Fibroblast of skin of left quadriceps (primary cell): Measurements from ENCODE around the gene GCAT.

Experiments
- DNase-seq, 2 experiments: peaks; one replicate each; pipeline ENCODE4 v3.0.0-alpha.2; 2013; ENCODE audit warnings: low read depth in 2 of 2

The GCAT gene

GRCh38 chr22:37842015-37842793 is 34.5 kb downstream of the GCAT start:
- DNase-seq: no peak

DNA sequence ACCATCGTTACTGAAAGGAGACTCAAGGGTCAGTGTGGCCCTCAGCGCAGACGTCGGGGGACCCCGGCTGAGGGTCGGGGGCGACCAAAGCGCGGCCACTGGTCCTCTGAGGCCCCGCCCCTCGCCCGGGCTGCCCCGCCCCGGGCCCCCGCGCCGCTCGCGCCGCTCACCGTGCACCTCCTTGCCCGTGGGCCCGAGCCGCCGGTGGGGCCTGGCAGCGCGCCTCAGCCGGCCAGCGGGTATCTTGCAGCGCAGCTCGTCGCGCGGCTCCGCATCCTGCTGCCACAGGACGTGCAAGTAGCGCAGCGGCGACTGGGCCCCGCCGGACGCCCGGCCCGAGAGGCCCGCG is 36.0 kb downstream of the GCAT start:
- no peak for DNase-seq

GRCh38 chr22:37844904-37845329 is 37.2 kb downstream of the GCAT start:
- DNase-seq: no peak

DNA sequence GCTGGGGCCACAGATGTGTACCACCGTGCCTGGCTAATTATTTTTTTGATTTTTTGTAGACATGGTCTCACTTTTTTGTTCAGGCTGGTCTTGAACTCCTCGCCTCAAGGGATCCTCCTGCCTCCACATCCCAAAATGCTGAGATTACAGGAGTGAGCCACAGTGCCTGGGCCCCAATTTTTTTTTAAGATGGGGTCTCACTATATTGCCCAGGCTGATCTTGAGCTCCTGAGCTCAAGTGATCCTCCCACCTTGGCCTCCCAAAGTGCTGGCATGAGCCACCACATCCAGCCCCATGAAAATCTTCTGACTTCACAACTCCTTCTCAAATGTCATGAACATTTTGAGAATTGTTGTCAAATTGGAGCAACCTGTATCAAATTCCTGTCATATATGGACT is 38.7 kb downstream of the GCAT start:
- DNase-seq: no peak

GRCh38 chr22:37848587-37849088 is 40.9 kb downstream of the GCAT start:
- DNase-seq: no peak

GRCh38 chr22:37849089-37849751 is 41.5 kb downstream of the GCAT start, which contains the start of gene EIF3L:
Gene EIF3L, plus strand, starts transcription at chr22:37849419. Its CDS starts 31 bp downstream, at chr22:37849450.
- peak; percentile 57 to 62 for DNase-seq

DNA sequence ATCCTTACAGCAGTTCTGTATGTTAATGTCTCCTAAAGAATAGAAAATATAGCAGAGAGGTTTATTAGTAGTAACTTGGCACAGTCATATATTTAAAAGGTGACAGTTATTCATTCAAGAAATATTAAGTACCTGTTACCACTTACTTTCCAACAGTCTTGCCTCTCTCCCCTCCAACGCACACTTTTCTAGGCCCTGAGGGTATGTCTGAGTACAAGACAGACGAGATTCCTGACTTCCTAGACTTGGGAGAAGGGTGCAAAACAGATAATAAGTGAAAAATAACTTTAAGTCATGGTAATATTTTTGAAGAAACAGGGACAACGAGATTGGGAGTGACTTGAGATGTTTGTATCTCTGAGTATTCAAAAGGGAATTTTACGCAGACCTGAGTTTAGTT is 43.1 kb downstream of the GCAT start:
- no peak for DNase-seq

GRCh38 chr22:37852418-37852817 is 44.7 kb downstream of the GCAT start:
- DNase-seq: no peak

DNA sequence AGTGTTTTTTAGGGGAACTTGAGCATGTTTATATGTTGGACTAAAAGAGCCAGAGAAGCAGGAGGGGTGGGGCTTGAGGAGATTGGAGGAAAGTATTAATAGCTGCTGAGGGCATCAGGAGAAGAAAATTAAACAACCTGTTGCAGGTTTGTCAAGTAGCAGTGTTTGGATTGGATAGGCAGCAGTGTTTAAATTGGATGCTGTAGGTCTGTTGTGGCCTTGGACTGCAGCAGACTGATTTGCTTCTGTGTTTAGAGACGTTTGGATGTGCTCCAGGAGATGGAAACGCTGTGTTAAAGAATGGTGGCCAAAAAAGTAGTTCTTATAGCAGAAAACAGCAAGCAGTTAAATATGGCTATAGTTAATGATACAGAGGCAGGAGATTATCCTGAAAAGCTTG is 47.2 kb downstream of the GCAT start:
- DNase-seq: no peak

DNA sequence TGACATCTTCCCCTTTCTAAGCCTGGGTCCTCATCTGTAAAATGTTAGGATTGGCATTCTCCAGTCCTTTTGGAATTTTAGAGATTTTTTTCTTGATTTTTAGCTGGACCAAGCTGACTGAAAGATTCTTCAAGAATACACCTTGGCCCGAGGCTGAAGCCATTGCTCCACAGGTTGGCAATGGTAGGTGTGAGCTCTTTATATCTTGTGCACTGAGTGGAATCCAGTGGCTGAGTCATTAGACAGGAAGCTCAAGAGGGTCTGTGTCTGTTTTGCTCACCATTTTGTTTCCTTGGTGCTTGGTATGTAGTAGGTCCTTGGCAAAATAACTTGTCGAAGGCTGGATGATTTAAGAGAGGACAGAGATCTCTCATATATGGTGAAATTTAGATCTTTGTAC is 47.7 kb downstream of the GCAT start:
- no peak for DNase-seq

- no peak for DNase-seq
These were observed 53.2 kb downstream of the GCAT start for GRCh38 chr22:37860796-37861421.

DNA sequence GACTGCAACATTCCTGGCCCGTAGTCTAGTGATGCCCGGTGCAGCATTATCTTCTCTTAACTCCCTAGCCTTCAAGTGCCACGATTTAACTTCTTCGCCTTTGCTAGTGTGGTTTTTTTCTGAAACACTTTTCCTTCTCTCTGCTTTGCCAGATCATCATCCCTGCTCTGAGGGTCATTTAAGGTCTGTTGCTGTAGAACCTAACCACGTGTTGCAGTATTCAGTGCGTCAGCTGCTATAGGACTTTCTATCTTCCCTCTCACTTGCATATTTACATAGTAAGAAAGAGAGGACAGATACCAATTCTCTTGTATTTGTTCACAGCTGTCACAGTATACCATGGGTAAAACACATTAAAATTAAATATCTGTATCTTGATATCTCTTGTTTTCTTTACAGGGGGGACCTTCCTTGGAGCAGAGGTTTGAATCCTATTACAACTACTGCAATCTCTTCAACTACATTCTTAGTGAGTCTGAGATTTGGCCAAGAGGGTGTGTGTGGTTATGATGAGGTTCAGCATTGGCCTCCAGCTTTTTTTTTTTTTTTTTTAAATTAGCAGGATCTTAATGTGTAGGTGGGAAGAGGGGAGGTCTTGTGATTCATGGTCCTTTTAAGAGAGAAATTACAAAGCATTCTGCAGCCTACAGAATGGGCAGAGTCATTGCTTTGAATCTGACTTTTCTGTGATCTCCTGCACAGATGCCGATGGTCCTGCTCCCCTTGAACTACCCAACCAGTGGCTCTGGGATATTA is 55.0 kb downstream of the GCAT start:
- no peak for DNase-seq

DNA sequence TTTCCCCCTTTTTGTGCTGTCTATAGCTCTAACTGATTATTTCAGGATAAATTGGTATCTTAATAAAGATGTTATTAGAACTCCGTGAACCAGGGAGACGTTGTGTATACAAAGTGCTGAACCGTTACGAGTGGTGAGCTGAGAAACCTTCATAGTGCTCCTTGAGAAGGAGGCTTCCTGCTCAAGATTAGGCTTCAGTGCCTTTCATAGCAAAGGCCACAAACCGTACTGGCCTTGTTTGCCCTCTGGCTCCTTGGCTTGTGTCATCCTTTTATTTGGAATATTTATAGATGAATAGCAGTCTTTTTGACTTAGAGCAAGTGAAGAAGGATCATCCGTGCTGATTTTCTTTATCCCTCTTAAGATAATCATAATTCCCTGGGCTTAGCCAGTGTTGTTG is 57.8 kb downstream of the GCAT start:
- no peak for DNase-seq
